Stomach smooth muscle (tissue), 2 donors: ENCODE data around the gene SLC17A7.

Experiments used
- H3K27ac ChIP-seq: one replicate; pipeline ENCODE4 v1.7.0; 2013; ENCODE audit warnings: mild to moderate bottlenecking, low read length, inconsistent platforms
- H3K27me3 ChIP-seq, 2 donors: one replicate each; pipeline ENCODE4 v1.7.0; 2013; ENCODE audit warnings: low read length in 2 of 2; ENCODE audit not compliant: insufficient read depth in 2 of 2, control insufficient read depth in 1 of 2
- H3K36me3 ChIP-seq, 2 donors: one replicate each; pipeline ENCODE4 v1.7.0; 2013; ENCODE audit warnings: low read length in 2 of 2; ENCODE audit not compliant: control insufficient read depth in 2 of 2, insufficient read depth in 2 of 2
- H3K4me1 ChIP-seq: one replicate; pipeline ENCODE4 v1.7.0; 2013; ENCODE audit warnings: low read length; ENCODE audit not compliant: control insufficient read depth, insufficient read depth
- H3K4me3 ChIP-seq, 2 donors: one replicate each; pipeline ENCODE4 v1.7.0; 2013; ENCODE audit warnings: low read length in 2 of 2
- H3K9ac ChIP-seq, 2 donors: one replicate each; pipeline ENCODE4 v1.7.0; 2013; ENCODE audit warnings: low read length in 2 of 2, mild to moderate bottlenecking in 1 of 2
- H3K9me3 ChIP-seq, 2 donors: one replicate each; pipeline ENCODE4 v1.7.0; 2013; ENCODE audit warnings: low read length in 2 of 2; ENCODE audit not compliant: control insufficient read depth in 2 of 2
- donor health status: healthy.
- donor health status: Pancreatic carcinoma.

Gene SLC17A7

DNA sequence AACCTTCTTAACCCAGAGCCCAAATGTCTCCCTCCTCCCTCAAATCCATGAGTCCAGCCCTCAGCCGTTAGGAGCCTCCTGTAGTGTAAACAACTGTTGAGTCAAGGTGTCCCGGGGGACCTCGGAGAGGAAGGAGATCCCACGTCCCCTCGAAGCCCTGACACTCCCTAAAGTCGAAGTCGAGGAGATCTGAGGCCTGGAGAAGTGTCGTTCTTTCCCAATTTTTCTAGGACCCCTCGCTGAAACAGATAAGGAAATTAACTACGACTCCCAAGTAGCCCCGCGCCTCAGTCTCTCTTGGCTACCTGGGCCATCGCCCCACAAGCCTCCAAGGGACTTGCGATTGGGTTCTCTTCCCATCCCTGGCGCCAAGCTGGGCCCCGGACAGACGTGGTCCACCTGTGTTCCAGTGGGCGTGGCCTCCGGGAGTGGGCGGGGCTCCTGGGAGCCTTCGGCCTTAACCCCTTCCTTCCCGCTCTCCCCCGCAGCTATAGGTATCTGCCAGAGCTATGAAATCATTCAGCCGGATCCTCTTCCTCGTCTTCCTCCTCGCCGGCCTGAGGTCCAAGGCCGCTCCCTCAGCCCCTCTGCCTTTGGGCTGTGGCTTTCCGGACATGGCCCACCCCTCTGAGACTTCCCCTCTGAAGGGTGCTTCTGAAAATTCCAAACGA, 15.3 kb downstream of the SLC17A7 start:
- peaks cover 26% of the 10 kb centered on the region for H3K4me1 ChIP-seq
- peaks cover 79 to 81% of the 10 kb centered on the region in 2 donors for H3K27me3 ChIP-seq
- no peaks in the 10 kb centered on the region for H3K36me3 ChIP-seq
- H3K9me3 ChIP-seq: no peaks in the 10 kb centered on the region
- no peak overlapping the region for H3K4me3 ChIP-seq
- H3K9ac ChIP-seq: no peak overlapping the region
- no peak overlapping the region for H3K27ac ChIP-seq

DNA sequence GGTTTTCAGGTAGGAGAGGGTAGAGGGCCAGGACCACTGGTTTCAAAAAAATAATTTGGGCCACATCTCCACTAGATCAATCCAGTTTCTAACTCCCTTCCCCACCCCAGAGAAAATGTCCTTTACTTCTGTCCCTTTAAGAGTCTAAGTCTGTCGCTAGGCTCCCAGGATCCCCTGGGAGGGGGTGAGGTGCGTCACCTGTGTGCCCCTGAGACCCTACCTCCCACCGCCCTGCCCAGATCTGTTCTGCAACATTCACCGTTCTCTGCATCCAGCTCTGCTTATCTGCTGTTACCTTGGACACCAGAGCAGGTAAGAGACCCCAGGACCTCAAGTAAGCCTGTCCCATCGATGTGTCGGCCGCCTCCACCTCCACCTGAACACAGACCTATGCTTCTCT, 16.1 kb downstream of the SLC17A7 start, which contains the start of gene GFY:
GFY (plus strand) TSS at position 211 of the 400 bp plus-strand sequence. CDS start 1,043 bp downstream, outside the sequence.
- Histone ChIP-seq H3K27ac (no peak within 1 kb of the TSS), H3K27me3 (peaks cover 79 to 80% of the 10 kb centered on the region in 2 donors), H3K36me3 (no peaks in the 10 kb centered on the region), H3K9me3 (no peaks in the 10 kb centered on the region), H3K4me3 (no peak within 1 kb of the TSS), H3K4me1 (peaks cover 26% of the 10 kb centered on the region), H3K9ac (no peak within 1 kb of the TSS)

DNA sequence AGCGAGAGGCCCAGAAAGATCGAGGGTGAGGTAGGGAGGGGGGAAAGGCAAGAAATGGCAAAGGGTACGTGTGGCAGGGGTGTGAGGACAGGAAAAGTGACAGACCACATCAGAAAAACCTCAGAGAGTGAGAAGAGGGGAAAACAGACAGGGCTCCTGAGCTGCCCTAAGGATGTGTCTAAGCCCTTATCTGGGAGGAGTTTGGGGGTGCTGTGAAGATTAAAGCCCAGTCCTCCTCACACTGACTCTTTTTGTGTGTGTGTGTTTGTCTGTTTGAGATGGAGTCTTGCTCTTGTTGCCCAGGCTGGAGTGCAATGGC, 17.4 kb downstream of the SLC17A7 start:
- Histone ChIP-seq H3K4me1 (peaks cover 26% of the 10 kb centered on the region), H3K9me3 (no peaks in the 10 kb centered on the region), H3K27ac (no peak overlapping the region), H3K9ac (no peak overlapping the region), H3K4me3 (no peak overlapping the region), H3K27me3 (peaks cover 82 to 83% of the 10 kb centered on the region in 2 donors), H3K36me3 (no peaks in the 10 kb centered on the region)

DNA sequence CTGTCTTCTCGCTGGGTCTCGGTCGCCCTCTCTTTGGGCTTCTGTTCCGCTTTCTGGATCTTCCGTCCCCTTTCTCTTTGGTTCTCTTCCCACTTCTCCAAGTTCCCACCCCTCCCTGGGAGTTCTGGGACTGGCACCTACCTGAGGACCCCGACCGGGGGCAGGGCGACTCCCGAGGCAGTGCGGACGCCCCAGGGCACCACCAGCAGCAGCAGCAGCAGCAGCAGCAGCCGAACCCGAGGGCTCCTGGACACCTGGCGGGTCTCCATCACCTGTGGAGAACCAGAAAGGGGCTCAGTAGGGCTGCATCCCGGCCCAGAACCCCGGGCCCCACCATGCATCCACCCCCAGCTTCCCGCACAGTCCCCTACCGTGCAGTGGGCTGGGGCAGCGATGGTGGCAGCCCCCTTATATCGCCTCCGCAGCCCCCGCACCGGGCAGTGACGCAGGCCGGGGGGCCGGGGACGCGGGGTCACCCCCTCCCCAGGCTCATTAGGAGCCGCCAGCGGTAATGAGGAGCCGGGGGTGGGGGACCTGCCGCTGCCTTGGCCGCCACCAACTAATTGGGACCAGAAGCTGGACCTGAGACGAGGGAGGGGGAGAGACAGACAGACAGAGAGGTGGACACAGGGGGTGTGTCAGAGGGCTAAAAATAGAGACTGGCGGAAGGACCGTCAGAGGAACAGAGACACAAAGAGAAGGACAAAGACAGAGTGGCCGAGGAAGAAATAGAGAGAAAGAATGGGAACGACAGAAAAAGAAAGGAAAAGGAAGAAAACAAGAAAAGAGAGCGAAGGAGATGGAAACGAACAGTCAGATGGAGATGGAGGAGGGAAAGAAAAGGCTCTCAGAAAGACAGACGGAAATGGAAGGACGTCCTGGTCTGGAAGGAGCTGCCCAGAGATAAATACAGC, 18.0 kb downstream of the SLC17A7 start, which contains the start of gene PTH2:
PTH2 (minus strand) TSS at position 371 of the 914 bp plus-strand sequence; CDS start at position 269, 102 bp downstream.
- Histone ChIP-seq H3K4me3 (peak within 1 kb of the TSS; percentile 31 to 54), H3K27me3 (peaks cover 80 to 81% of the 10 kb centered on the region in 2 donors), H3K4me1 (peaks cover 24% of the 10 kb centered on the region), H3K9ac (no peak within 1 kb of the TSS), H3K27ac (no peak within 1 kb of the TSS), H3K36me3 (no peaks in the 10 kb centered on the region), H3K9me3 (no peaks in the 10 kb centered on the region)

DNA sequence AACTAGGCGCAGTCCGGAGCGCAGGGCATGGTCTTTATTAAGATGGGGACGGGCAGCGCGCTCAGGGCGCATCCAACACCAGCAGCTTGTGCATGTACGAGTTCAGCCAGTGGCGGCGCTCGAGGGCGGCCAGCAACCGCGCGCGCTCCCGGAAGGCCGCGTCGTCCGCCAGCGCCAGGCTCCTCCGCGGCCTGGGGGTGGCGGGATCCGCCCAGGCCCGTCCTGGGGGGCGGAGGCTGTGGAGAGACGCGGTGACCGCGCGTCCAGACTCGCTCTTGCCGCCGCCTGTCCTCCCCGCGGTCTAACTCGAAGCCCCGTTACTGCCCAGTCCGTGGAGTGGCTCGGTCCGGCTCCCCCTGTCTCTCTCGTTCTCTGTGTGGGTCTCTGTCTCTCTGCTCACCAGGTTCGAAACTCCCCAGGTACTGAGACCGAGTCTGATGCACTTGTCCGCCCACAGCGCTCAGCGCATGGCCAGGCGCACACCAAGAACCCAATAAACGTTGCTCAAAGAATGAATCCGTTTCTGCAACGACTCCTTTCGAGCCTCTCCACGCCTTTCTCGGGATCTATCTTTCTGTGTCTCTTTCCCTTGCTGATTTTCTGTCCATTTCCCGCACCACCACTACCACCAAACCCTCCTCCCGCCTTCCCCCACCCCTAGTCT, 18.8 kb downstream of the SLC17A7 start:
- Histone ChIP-seq H3K4me1 (peaks cover 17% of the 10 kb centered on the region), H3K9me3 (no peaks in the 10 kb centered on the region), H3K4me3 (peak overlapping the region; percentile 31 to 54), H3K27me3 (peaks cover 76 to 78% of the 10 kb centered on the region in 2 donors), H3K27ac (no peak overlapping the region), H3K9ac (no peak overlapping the region), H3K36me3 (no peaks in the 10 kb centered on the region)

DNA sequence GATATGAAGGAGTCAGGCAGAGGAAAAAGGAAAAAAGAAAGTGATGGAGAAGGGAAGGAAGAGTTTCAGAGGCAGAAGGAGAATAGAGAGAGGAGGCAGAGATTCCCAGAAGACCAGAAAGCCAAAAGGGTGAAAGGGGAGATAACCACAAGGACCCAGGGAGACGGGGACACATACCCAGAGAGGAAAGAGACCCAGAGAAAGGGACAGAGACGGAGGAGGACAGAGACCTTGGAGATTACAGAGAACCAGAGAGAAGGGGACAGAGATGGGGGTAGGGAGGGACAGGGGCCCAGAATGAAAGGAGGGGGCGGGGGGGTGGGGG, 19.5 kb downstream of the SLC17A7 start:
- no peaks in the 10 kb centered on the region for H3K36me3 ChIP-seq
- peaks cover 17% of the 10 kb centered on the region for H3K4me1 ChIP-seq
- H3K27me3 ChIP-seq: peaks cover 74 to 76% of the 10 kb centered on the region in 2 donors
- H3K4me3 ChIP-seq: no peak overlapping the region
- no peak overlapping the region for H3K27ac ChIP-seq
- no peaks in the 10 kb centered on the region for H3K9me3 ChIP-seq
- H3K9ac ChIP-seq: no peak overlapping the region

DNA sequence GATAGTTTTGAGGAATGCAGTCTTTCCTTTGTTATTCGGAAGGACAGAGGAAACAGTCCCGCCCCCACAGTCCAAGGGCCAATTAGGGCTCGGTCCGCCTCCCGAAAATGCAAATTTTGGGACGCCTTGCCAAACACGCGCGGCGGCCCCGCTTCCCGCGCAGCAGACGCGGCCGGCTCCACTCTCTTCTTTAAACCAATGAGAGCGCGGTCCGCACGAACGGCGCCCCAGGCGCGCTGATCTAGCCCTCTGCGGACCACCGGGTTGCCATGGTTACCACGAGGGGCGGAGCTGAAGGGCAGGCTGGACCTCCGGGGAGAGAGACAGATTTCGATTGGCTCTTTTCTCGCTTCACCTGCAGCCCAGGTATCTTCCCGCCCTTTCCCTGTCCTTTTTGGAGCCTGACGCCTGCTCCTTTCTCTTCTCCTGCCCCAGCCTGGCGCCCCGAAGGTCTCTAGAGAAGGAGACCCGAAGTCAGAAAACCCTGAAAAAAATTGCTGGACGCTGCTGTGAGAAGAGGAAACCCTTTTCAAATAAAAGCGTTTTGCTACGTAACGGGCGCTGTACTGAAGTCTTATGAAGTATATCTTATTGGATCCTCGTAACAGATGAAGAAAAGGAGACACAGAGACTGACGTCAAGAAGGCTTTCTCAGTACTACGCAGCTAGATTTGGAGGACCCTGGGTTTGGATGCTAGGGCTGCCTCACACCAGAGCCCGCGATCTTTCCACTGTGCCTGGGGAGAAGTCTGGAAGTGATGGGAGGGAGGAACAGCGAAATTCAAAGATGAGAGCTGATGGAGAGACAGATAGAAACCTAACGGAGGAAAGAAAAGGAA, 20.1 kb downstream of the SLC17A7 start:
- Histone ChIP-seq H3K9ac (no peak overlapping the region), H3K9me3 (no peaks in the 10 kb centered on the region), H3K27ac (no peak overlapping the region), H3K36me3 (no peaks in the 10 kb centered on the region), H3K27me3 (peaks cover 68 to 75% of the 10 kb centered on the region in 2 donors), H3K4me3 (no peak overlapping the region), H3K4me1 (peaks cover 17% of the 10 kb centered on the region)

DNA sequence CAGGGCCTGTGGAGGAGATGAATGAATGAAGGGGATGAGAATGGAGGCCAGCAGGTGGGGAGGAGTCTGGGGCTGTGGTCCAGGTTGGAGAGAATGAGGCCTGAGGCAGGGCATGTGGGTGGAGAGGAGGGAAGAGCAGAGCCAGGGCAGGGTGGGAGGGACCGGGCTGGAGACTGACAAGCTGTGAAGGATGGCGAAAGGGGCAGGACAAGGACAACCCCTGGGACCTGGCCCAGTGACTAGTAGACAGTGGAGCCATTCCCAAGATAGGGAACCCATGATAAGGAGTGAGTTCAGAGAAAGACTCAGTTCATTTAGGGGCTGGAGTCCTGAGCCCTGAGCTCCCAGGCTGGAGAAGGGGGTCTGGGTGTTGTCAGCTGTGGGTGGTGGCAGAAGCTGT, 21.1 kb downstream of the SLC17A7 start:
- H3K36me3 ChIP-seq: no peaks in the 10 kb centered on the region
- H3K4me3 ChIP-seq: no peak overlapping the region
- H3K4me1 ChIP-seq: peaks cover 17% of the 10 kb centered on the region
- H3K9me3 ChIP-seq: no peaks in the 10 kb centered on the region
- H3K27me3 ChIP-seq: peaks cover 57 to 68% of the 10 kb centered on the region in 2 donors
- H3K27ac ChIP-seq: no peak overlapping the region
- no peak overlapping the region for H3K9ac ChIP-seq

DNA sequence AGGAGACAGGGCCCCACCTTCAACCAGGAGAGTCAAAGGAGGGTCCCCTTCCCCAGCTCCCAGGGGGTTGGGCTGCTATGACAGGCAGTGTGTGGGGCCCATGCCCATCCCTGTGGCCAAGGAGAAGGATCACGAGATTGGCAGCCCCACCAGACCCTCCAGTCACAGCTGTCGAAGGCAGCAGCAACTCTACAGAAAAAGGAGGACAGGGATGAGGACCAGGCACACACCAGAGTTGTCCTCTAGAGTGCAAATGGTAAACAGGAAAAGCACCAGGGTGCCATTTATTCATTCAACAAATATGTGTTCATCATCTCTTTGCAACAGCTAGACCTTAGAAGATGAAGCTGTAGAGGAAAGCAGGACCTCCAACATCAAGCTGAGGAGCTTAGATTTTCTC, 22.2 kb downstream of the SLC17A7 start:
- Histone ChIP-seq H3K27ac (no peak overlapping the region), H3K36me3 (no peaks in the 10 kb centered on the region), H3K9ac (no peak overlapping the region), H3K27me3 (peaks cover 52 to 65% of the 10 kb centered on the region in 2 donors), H3K4me1 (peaks cover 17% of the 10 kb centered on the region), H3K4me3 (no peak overlapping the region), H3K9me3 (no peaks in the 10 kb centered on the region)

DNA sequence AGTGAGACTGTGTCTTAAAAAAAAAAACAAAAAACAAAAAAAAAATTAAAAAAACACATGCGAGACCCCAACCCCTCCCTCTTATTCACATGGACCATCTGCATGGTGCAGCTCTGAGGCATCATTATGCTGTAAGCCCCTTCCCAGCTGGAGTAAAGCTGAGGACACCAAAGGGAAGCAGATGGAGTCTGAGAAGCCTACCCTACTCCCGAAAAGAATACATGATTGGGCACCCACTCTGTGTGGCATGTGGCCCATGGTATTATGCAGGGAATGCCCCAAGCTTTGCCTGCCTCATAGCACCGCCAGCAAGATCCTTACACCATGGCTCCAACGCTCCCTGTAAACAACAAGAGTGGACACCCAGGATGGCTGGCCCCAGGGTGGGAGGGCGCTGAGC, 22.8 kb downstream of the SLC17A7 start:
- peaks cover 48 to 61% of the 10 kb centered on the region in 2 donors for H3K27me3 ChIP-seq
- H3K36me3 ChIP-seq: no peaks in the 10 kb centered on the region
- no peak overlapping the region for H3K4me3 ChIP-seq
- peaks cover 14% of the 10 kb centered on the region for H3K4me1 ChIP-seq
- no peak overlapping the region for H3K27ac ChIP-seq
- H3K9ac ChIP-seq: no peak overlapping the region
- H3K9me3 ChIP-seq: no peaks in the 10 kb centered on the region
